Caki2 (cell line): ENCODE measurements around the gene ANLN. TPM values are rescaled to one million over a fixed set of nuclear protein-coding genes. Genes with fewer than 3 reads are reported as not detected.
"Not testable (repeated sequence)": the region's sequence is repeated elsewhere in the genome, so short reads cannot be mapped to it uniquely, and the experiment has no call there.

Experiments used
- DNase-seq: peaks from one replicate; pipeline ENCODE4 v3.0.0-alpha.2; 2015; ENCODE audit warnings: low read depth
- in situ Hi-C: cut with HindIII; loops from 2 replicates; pipeline ENCODE4 v1.10.0; 2016; ENCODE audit warnings: low sequenced_read_pairs, low pct_unique_long_range_greater_than_20kb, mixed read lengths
- total RNA-seq: library from RNA; depleted of rRNA; stranded (reverse); fragments of >200 nt; shearing (Covaris generic); gene quantifications from 2 replicates; pipeline ENCODE4 v1.2.3, GENCODE V29; 2014; ENCODE audit warnings: low replicate concordance

ANLN gene
- total RNA-seq, 1 experiment from 2014 or later: 111 TPM

GRCh38 chr7:36368496-36368895, 21.2 kb upstream of the ANLN start:
- in situ Hi-C loops: no loop called here
- DNase-seq: no peak

- DNase-seq: no peak
- in situ Hi-C loops: no loop called here
Observed at GRCh38 chr7:36369171-36369570, 20.5 kb upstream of the ANLN start.

GRCh38 chr7:36370046-36370445, 19.6 kb upstream of the ANLN start:
- DNase-seq: no peak
- in situ Hi-C loops: no loop called here

- DNase-seq: no peak
- in situ Hi-C loops: no loop called here
Observed at GRCh38 chr7:36372156-36372555, 17.5 kb upstream of the ANLN start.

- DNase-seq: not testable (repeated sequence)
Observed at GRCh38 chr7:36378555-36378954, 11.1 kb upstream of the ANLN start.

GRCh38 chr7:36379831-36380504, 9.7 kb upstream of the ANLN start:
- in situ Hi-C loops: no loop called here
- no peak for DNase-seq

More at GRCh38 chr7:36378555-36378954, 11.1 kb upstream of the ANLN start:
- in situ Hi-C loops: not testable (repeated sequence)

- DNase-seq: no peak
- in situ Hi-C loops: no loop called here
Observed at GRCh38 chr7:36381056-36381455, 8.6 kb upstream of the ANLN start.

- DNase-seq, in situ Hi-C loops: not testable (repeated sequence)
Observed at GRCh38 chr7:36383284-36383683, 6.4 kb upstream of the ANLN start.

GRCh38 chr7:36385646-36386045, 4.0 kb upstream of the ANLN start:
- DNase-seq, in situ Hi-C loops: not testable (repeated sequence)

GRCh38 chr7:36387435-36388231, 2.0 kb upstream of the ANLN start:
- peak; percentile 74 for DNase-seq
- in situ Hi-C loops: no loop called here

- DNase-seq: peak; percentile 36
- in situ Hi-C loops: no loop called here
Observed at GRCh38 chr7:36388423-36388822, 1.2 kb upstream of the ANLN start.

GRCh38 chr7:36390199-36391090, 783 bp downstream of the ANLN start:
- DNase-seq: peak; percentile 84
- in situ Hi-C loops: no loop called here

GRCh38 chr7:36391436-36392198, 2.0 kb downstream of the ANLN start:
- peak; percentile 69 for DNase-seq
- in situ Hi-C loops: no loop called here

GRCh38 chr7:36393826-36394225, 4.2 kb downstream of the ANLN start:
- in situ Hi-C loops: no loop called here
- peak; percentile 42 for DNase-seq

- in situ Hi-C loops: no loop called here
- DNase-seq: no peak
Observed at GRCh38 chr7:36395171-36395894, 5.7 kb downstream of the ANLN start.

- DNase-seq: peak; percentile 13
- in situ Hi-C loops: no loop called here
Observed at GRCh38 chr7:36396150-36396549, 6.5 kb downstream of the ANLN start.

- in situ Hi-C loops: no loop called here
- no peak for DNase-seq
Observed at GRCh38 chr7:36400036-36400435, 10.4 kb downstream of the ANLN start.
